Trophoblast cell (in vitro differentiated cells and primary cell): ENCODE measurements around the gene RNF7.

ENCODE experiments used
- DNase-seq, 2 donors: peaks; one replicate each; pipeline ENCODE4 v3.0.0-alpha.2; 2016
- H2AFZ ChIP-seq: 2 replicates; pipeline ENCODE4 v1.6.1; 2013; ENCODE audit warnings: low read length, moderate library complexity, mild to moderate bottlenecking; ENCODE audit not compliant: insufficient read depth, poor library complexity
- H2AK5ac ChIP-seq: 2 replicates; pipeline ENCODE4 v1.6.1; 2013; ENCODE audit warnings: mild to moderate bottlenecking, low read length
- H2BK120ac ChIP-seq: 2 replicates; pipeline ENCODE4 v1.6.1; 2013; ENCODE audit warnings: low read length, mild to moderate bottlenecking, moderate library complexity; ENCODE audit not compliant: insufficient read depth, poor library complexity
- H2BK12ac ChIP-seq: 2 replicates; pipeline ENCODE4 v1.6.1; 2013; ENCODE audit warnings: mild to moderate bottlenecking, low read length, moderate library complexity
- H2BK5ac ChIP-seq: 2 replicates; pipeline ENCODE4 v1.6.1; 2013; ENCODE audit warnings: low read length, low read depth, moderate library complexity, mild to moderate bottlenecking; ENCODE audit not compliant: poor library complexity
- H3K14ac ChIP-seq: 2 replicates; pipeline ENCODE4 v1.6.1; 2013; ENCODE audit warnings: mild to moderate bottlenecking, low read length
- H3K18ac ChIP-seq: 2 replicates; pipeline ENCODE4 v1.6.1; 2013; ENCODE audit warnings: mild to moderate bottlenecking, low read length
- H3K23ac ChIP-seq: 2 replicates; pipeline ENCODE4 v1.6.1; 2013; ENCODE audit warnings: low read length
- H3K27ac ChIP-seq: 2 replicates; pipeline ENCODE4 v1.5.1; 2013; ENCODE audit warnings: low read depth, mild to moderate bottlenecking, inconsistent platforms, low read length, moderate library complexity
- H3K27me3 ChIP-seq: 2 replicates; pipeline ENCODE4 v1.6.1; 2013; ENCODE audit warnings: inconsistent platforms, mild to moderate bottlenecking, low read length, moderate library complexity; ENCODE audit not compliant: insufficient read depth
- H3K36me3 ChIP-seq, 2 experiments: 1 replicate in 1 of 2; 2 replicates in 1 of 2; pipeline ENCODE4 v1.6.1; 2013; ENCODE audit warnings: low read length in 2 of 2, mild to moderate bottlenecking in 2 of 2, moderate library complexity in 1 of 2; ENCODE audit not compliant: insufficient read depth in 2 of 2, control insufficient read depth in 1 of 2
- H3K4ac ChIP-seq: 2 replicates; pipeline ENCODE4 v1.6.1; 2013; ENCODE audit warnings: low read depth, mild to moderate bottlenecking, low read length, moderate library complexity
- H3K4me1 ChIP-seq, 2 experiments: 1 replicate in 1 of 2; 2 replicates in 1 of 2; pipeline ENCODE4 v1.6.1; 2013; ENCODE audit warnings: low read length in 2 of 2, mild to moderate bottlenecking in 2 of 2, moderate library complexity in 1 of 2; ENCODE audit not compliant: insufficient read depth in 2 of 2, control insufficient read depth in 1 of 2
- H3K4me2 ChIP-seq: 2 replicates; pipeline ENCODE4 v1.6.1; 2013; ENCODE audit warnings: inconsistent platforms, mild to moderate bottlenecking, low read length, moderate library complexity
- H3K4me3 ChIP-seq: 2 replicates; pipeline ENCODE4 v1.5.1; 2013; ENCODE audit warnings: mild to moderate bottlenecking, low read depth, low read length, inconsistent platforms
- H3K79me1 ChIP-seq: one replicate; pipeline ENCODE4 v1.6.1; 2013; ENCODE audit warnings: low read length
- H3K79me2 ChIP-seq: 2 replicates; pipeline ENCODE4 v1.6.1; 2013; ENCODE audit warnings: low read length, mild to moderate bottlenecking; ENCODE audit not compliant: control insufficient read depth, insufficient read depth, poor library complexity
- H3K9ac ChIP-seq: 2 replicates; pipeline ENCODE4 v1.6.1; 2013; ENCODE audit warnings: mild to moderate bottlenecking, low read length
- H3K9me3 ChIP-seq: 2 replicates; pipeline ENCODE4 v1.6.1; 2013; ENCODE audit warnings: low read depth, mild to moderate bottlenecking, control low read depth, inconsistent platforms, low read length; ENCODE audit not compliant: insufficient read depth
- H4K12ac ChIP-seq: 2 replicates; pipeline ENCODE4 v1.6.1; 2013; ENCODE audit warnings: low read depth, mild to moderate bottlenecking, low read length, moderate library complexity
- H4K8ac ChIP-seq: 2 replicates; pipeline ENCODE4 v1.6.1; 2013; ENCODE audit warnings: low read depth, mild to moderate bottlenecking, low read length, moderate library complexity
- H4K91ac ChIP-seq: one replicate; pipeline ENCODE4 v1.6.1; 2013; ENCODE audit warnings: low read depth, mild to moderate bottlenecking, low read length, moderate library complexity
- WGBS: extraction: QIAGEN DNeasy Blood & Tissue Kit; methylation state at CpG from one replicate; pipeline ENCODE4 v1.1.7; 2013; ENCODE audit warnings: missing lambda C conversion rate; ENCODE audit not compliant: insufficient read length, insufficient coverage; ENCODE audit errors: extremely low coverage; 5-methylcytosine and 5-hydroxymethylcytosine counted together

Gene RNF7

DNA sequence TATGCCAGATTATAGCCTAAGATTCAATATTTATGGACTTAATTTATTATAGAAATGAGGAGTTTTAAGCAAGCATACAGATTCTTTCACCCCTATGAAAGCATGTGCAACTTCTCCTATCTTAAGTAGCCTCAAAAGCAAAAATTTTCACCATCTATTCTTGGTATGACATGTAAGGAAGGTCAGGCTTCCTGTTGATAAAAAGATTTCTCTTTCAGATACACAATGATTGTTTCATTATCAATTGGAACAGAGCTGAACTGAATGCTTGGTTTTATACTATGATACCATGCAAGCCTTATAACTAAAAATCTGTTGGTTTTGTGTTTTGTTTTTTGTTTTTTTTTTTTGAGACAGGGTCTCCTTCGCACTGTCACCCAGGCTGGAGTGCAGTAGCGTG is 29.0 kb downstream of the RNF7 start:
- no peak overlapping the region for H2BK5ac ChIP-seq
- H3K27me3 ChIP-seq = no peaks in the 10 kb centered on the region
- no peak overlapping the region for H3K18ac ChIP-seq

DNA sequence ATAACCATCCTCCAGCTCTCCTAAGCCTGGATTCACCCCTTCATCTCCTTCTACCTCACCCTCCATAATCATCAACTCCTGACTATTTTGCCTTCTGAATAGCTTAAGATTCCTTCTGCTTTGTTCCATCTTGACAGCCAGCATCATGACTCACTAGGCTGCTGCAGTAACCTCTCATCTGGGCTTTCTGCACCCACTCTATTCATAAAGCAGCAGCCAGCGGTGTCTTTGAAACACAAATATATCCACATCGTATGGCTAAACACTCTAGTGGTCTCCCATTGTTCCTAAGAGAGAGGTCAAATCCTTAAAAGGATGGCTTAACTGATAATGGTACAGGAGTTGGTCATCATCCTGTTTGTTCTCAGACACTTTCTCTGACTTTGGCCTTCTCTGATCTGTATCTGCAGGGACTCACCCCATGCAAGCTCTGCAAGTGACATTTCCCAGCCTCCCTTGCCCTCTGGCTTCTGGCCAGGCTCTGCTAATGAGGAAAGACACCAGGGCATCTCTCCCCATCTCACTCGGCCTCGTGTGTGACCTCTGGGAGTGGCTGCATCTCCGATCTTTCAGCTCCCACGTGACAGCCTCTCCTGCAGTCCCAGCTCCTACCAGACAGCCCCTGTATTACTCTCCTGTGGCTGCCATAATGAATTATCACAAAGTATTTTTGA is 31.3 kb downstream of the RNF7 start:
- H3K18ac ChIP-seq = no peak overlapping the region
- H3K4ac ChIP-seq = no peak overlapping the region
- no peak overlapping the region for H3K14ac ChIP-seq
- H3K9me3 ChIP-seq = no peaks in the 10 kb centered on the region
- H3K9ac ChIP-seq = no peak overlapping the region
- no peak overlapping the region for H2BK12ac ChIP-seq
- H3K79me1 ChIP-seq = no peaks in the 10 kb centered on the region
- no peak for DNase-seq
- H3K79me2 ChIP-seq = no peaks in the 10 kb centered on the region
- no peak overlapping the region for H3K4me2 ChIP-seq
- H2BK120ac ChIP-seq = no peak overlapping the region
- H2AK5ac ChIP-seq = no peak overlapping the region
- no peaks in the 10 kb centered on the region for H3K27me3 ChIP-seq
- no peak overlapping the region for H2AFZ ChIP-seq
- no peak overlapping the region for H4K12ac ChIP-seq
- peaks cover 17 to 20% of the 10 kb centered on the region in 2 experiments for H3K4me1 ChIP-seq
- H3K23ac ChIP-seq = no peak overlapping the region
- H4K91ac ChIP-seq = no peak overlapping the region
- no peak overlapping the region for H4K8ac ChIP-seq
- H3K4me3 ChIP-seq = no peak overlapping the region
- H3K36me3 ChIP-seq = no peaks in the 10 kb centered on the region
- peak overlapping the region; percentile 45 for H3K27ac ChIP-seq
- WGBS = no CpG with 5 or more reads among the region's 6 CpGs
- H2BK5ac ChIP-seq = no peak overlapping the region

More for the DNA sequence above, 29.0 kb downstream of the RNF7 start:
- Histone ChIP-seq H3K79me1 (no peaks in the 10 kb centered on the region), H4K12ac (no peak overlapping the region), H2AFZ (no peak overlapping the region), H3K4me3 (no peak overlapping the region), H3K27ac (no peak overlapping the region), H3K9ac (no peak overlapping the region), H3K4me2 (no peak overlapping the region), H3K36me3 (no peaks in the 10 kb centered on the region), H2BK120ac (no peak overlapping the region), H4K8ac (no peak overlapping the region), H4K91ac (no peak overlapping the region), H3K9me3 (no peaks in the 10 kb centered on the region), H3K14ac (no peak overlapping the region), H3K4ac (no peak overlapping the region), H3K23ac (no peak overlapping the region), H3K79me2 (no peaks in the 10 kb centered on the region), H2BK12ac (no peak overlapping the region), H3K4me1 (peaks cover 18 to 22% of the 10 kb centered on the region in 2 experiments), H2AK5ac (no peak overlapping the region)
- no CpG with 5 or more reads among the region's 2 CpGs for WGBS
- DNase-seq = no peak

DNA sequence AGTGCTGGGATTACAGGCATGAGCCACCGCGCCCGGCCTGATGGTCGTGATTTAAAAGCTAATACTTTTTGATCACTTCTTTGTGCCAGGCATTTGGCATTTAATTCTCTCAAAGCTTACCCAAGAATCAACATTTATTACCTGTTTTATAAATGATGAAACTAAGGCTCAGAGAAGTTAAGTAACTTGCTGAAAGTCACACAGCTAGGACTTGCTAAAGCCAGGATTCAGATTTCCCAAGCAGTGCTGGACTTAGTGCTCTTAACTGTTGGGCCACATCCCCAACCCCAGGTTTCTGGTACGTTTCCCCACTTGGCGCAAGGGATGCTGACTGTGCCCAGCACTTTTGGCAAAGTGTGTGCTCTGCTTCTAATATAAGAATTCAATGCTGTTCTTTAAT is 35.6 kb downstream of the RNF7 start:
- no peak overlapping the region for H2BK120ac ChIP-seq
- no peak overlapping the region for H3K27ac ChIP-seq
- peaks cover 7 to 8% of the 10 kb centered on the region in 2 experiments for H3K4me1 ChIP-seq
- H3K79me2 ChIP-seq = no peaks in the 10 kb centered on the region
- no peak overlapping the region for H3K4me3 ChIP-seq
- no peaks in the 10 kb centered on the region for H3K79me1 ChIP-seq
- H4K91ac ChIP-seq = no peak overlapping the region
- H4K8ac ChIP-seq = no peak overlapping the region
- no peaks in the 10 kb centered on the region for H3K36me3 ChIP-seq
- H3K9ac ChIP-seq = no peak overlapping the region
- H3K27me3 ChIP-seq = no peaks in the 10 kb centered on the region
- H2BK12ac ChIP-seq = no peak overlapping the region
- H3K14ac ChIP-seq = no peak overlapping the region
- no peak overlapping the region for H3K4me2 ChIP-seq
- no peak overlapping the region for H2AK5ac ChIP-seq
- no peak overlapping the region for H3K18ac ChIP-seq
- H4K12ac ChIP-seq = no peak overlapping the region
- H2AFZ ChIP-seq = no peak overlapping the region
- DNase-seq = no peak
- WGBS = no CpG with 5 or more reads among the region's 6 CpGs
- no peaks in the 10 kb centered on the region for H3K9me3 ChIP-seq
- H3K4ac ChIP-seq = no peak overlapping the region
- no peak overlapping the region for H2BK5ac ChIP-seq
- no peak overlapping the region for H3K23ac ChIP-seq

DNA sequence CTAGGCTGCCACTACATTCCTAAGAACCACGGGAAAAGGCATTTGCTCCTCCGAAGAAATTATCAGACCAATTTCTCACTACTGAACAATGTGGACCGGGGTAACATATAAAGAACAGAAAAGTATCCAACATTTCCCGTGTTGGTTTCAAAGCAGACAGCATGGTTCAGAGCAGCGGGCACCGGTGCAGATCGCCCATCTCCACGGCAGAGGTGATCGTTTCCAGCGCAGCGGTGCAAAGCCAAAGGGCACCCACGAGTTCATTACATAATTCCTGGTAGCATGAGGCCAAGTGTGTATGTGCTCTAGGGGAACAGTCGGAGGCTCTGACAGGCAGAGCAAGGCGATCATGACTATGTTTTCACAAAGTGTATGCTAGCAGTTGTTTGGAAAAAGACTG is 38.3 kb downstream of the RNF7 start:
- no peak overlapping the region for H4K12ac ChIP-seq
- no CpG with 5 or more reads among the region's 14 CpGs for WGBS

More for the DNA sequence above, 38.3 kb downstream of the RNF7 start:
- H2AK5ac ChIP-seq = no peak overlapping the region
- no peak overlapping the region for H3K4ac ChIP-seq
- H3K27ac ChIP-seq = no peak overlapping the region
- no peaks in the 10 kb centered on the region for H3K36me3 ChIP-seq
- no peaks in the 10 kb centered on the region for H3K27me3 ChIP-seq
- no peak overlapping the region for H2BK5ac ChIP-seq
- no peak overlapping the region for H4K8ac ChIP-seq
- no peak overlapping the region for H3K4me2 ChIP-seq
- H4K91ac ChIP-seq = no peak overlapping the region
- H3K9me3 ChIP-seq = no peaks in the 10 kb centered on the region
- no peak overlapping the region for H3K9ac ChIP-seq
- H3K23ac ChIP-seq = no peak overlapping the region
- H3K79me1 ChIP-seq = no peaks in the 10 kb centered on the region
- no peak overlapping the region for H3K18ac ChIP-seq
- no peak overlapping the region for H2AFZ ChIP-seq
- no peaks in the 10 kb centered on the region for H3K79me2 ChIP-seq
- no peaks in the 10 kb centered on the region for H3K4me1 ChIP-seq
- H2BK120ac ChIP-seq = no peak overlapping the region
- no peak overlapping the region for H2BK12ac ChIP-seq
- H3K4me3 ChIP-seq = no peak overlapping the region
- H3K14ac ChIP-seq = no peak overlapping the region
- no peak for DNase-seq
